Pancreas (tissue), 10 donors: ENCODE data around the gene RAD51B. TPM values are rescaled to one million over a fixed set of nuclear protein-coding genes. Genes with fewer than 3 reads are reported as not detected.
A peak's percentile ranks its signal among the peaks of the same experiment; 100 is the strongest.

ENCODE experiments used
- ATAC-seq, 4 donors: fragments of 200-7000 bp; cut with Tn5 transposase; one replicate each; pipeline versions ENCODE4 v1.8.0 to v1.9.1; 2020; ENCODE audit warnings: mild to moderate bottlenecking in 4 of 4, moderate library complexity in 4 of 4
- DNase-seq, 6 donors: peaks; one replicate each; pipeline ENCODE4 v3.0.0-alpha.2; 2020
- FAIRE-seq: peaks from 2 replicates; lab custom pipeline; 2012; peaks lifted over from hg19 to GRCh38; lab: Jason Lieb, UNC
- H3K27ac ChIP-seq, 4 donors: fragments of 200-600 bp; sonication (generic); 1 replicate in 3 of 4; 2 replicates in 1 of 4; pipeline versions ENCODE4 v1.5.0 to v1.8.0; 2020
- H3K27me3 ChIP-seq, 4 donors: fragments of 200-600 bp; one replicate each; pipeline ENCODE4 v1.8.0; 2021
- H3K36me3 ChIP-seq, 3 donors: fragments of 200-600 bp; sonication (generic) in 1 of 3; one replicate each; pipeline versions ENCODE4 v1.5.0 to v1.8.0; 2020 to 2021
- H3K4me1 ChIP-seq, 3 donors: fragments of 200-600 bp; one replicate each; pipeline ENCODE4 v1.8.0; 2021
- H3K4me3 ChIP-seq, 4 donors: fragments of 200-600 bp; sonication (generic) in 2 of 4; one replicate each; pipeline versions ENCODE4 v1.5.0 to v1.8.0; 2020 to 2021
- H3K9me3 ChIP-seq, 4 donors: fragments of 200-600 bp; one replicate each; pipeline ENCODE4 v1.8.0; 2021
- CTCF ChIP-seq, 4 donors: fragments of 200-600 bp; sonication (generic) in 3 of 4; IDR thresholded peaks; one replicate each; pipeline versions ENCODE4 v1.5.0 to v1.8.0; 2021; ENCODE audit warnings: antibody characterized with exemption in 4 of 4
- WGBS, 2 donors: extraction: QIAGEN DNeasy Blood & Tissue Kit; methylation state at CpG; one replicate each; pipeline ENCODE4 v1.1.7; 2013; 5-methylcytosine and 5-hydroxymethylcytosine counted together
- intact Hi-C, 3 donors: fragments of 100-400 bp; cut with DNase I; formaldehyde crosslinking; loops; one replicate each; pipeline versions ENCODE4 v1.11.1 to v1.14.2; 2022
- polyA plus RNA-seq, 2 donors: library from polyadenylated mRNA; stranded (reverse); fragments of 200-250 nt; gene quantifications; one replicate each; pipeline ENCODE4 v1.2.3, GENCODE V29; 2013
- total RNA-seq, 6 donors: library from RNA; stranded (reverse); fragmentation: NEBNext Ultra II Directional in 4 of 6; extraction: Animal tissue kit (Norgen Biotek cat#: 25700) in 4 of 6; gene quantifications; one replicate each; pipeline versions ENCODE4 v1.2.1 to v1.2.4, GENCODE V29; 2021 to 2023
- donor health status: healthy with polysubstance abuse.
- donor health status: DM: no; HTN: no; CAD: no; lungs with moderate emphysema.
- donor health status: DM: no; HTN: no; CAD: no.
- donor health status: control.
- donor health status: control.
- donor health status: Bipolar disorder and iron deficiency.
- donor health status: DM: yes; HTN: yes; CAD: no.
- donor health status: DM: no; HTN: no; CAD: no.
- donor health status: DM: no; HTN: no; CAD: no.
- donor health status: DM: yes; HTN: yes; CAD: no.

RAD51B gene
- total and polyA plus RNA-seq, 8 donors = 1.1 to 17.3 (median 5.8) TPM

- Histone ChIP-seq H3K4me3 (no peak overlapping the region), H3K4me1 (peaks cover 0 to 7% (median 6%) of the 10 kb centered on the region in 3 donors), H3K27me3 (no peaks in the 10 kb centered on the region), H3K36me3 (no peaks in the 10 kb centered on the region), H3K27ac (no peak overlapping the region), H3K9me3 (no peaks in the 10 kb centered on the region)
- FAIRE-seq = no peak
- DNase-seq = no peak
- no peak for TF ChIP-seq CTCF (IDR thresholded peaks at IDR 0.05)
- ATAC-seq = peak in 2 of 4 donors; percentile 56 to 59
- WGBS, 2 donors = 55 to 57% methylated on average over 2 of the region's 2 CpGs
- intact Hi-C loops = no loop called here
Measured at GRCh38 chr14:67856827-67857226, 37.2 kb downstream of the RAD51B start.

- DNase-seq (peak in 1 of 6 donors; percentile 42), ATAC-seq (no peak), FAIRE-seq (no peak)
- Histone ChIP-seq H3K27ac (no peak overlapping the region), H3K27me3 (no peaks in the 10 kb centered on the region), H3K9me3 (no peaks in the 10 kb centered on the region), H3K4me3 (no peak overlapping the region), H3K4me1 (peaks cover 0 to 7% (median 6%) of the 10 kb centered on the region in 3 donors), H3K36me3 (no peaks in the 10 kb centered on the region)
- TF ChIP-seq CTCF (IDR thresholded peaks at IDR 0.05) = no peak
- intact Hi-C loops = no loop called here
- 93 to 94% methylated on average over 20 of the region's 20 CpGs for WGBS, 2 donors
Measured at GRCh38 chr14:67857778-67858350, 38.3 kb downstream of the RAD51B start.

- ATAC-seq (no peak), DNase-seq (no peak), FAIRE-seq (no peak)
- H3K4me3 ChIP-seq = no peak overlapping the region
- WGBS, 2 donors = 89 to 92% methylated on average over 1 of the region's 1 CpG
- H3K4me1 ChIP-seq = peaks cover 0 to 7% (median 6%) of the 10 kb centered on the region in 3 donors
- H3K27ac ChIP-seq = no peak overlapping the region
- H3K9me3 ChIP-seq = no peaks in the 10 kb centered on the region
- intact Hi-C loops = no loop called here
- H3K36me3 ChIP-seq = no peaks in the 10 kb centered on the region
- TF ChIP-seq CTCF (IDR thresholded peaks at IDR 0.05) = no peak
- no peaks in the 10 kb centered on the region for H3K27me3 ChIP-seq
Measured at GRCh38 chr14:67859169-67859749, 39.7 kb downstream of the RAD51B start.

- H3K27me3 ChIP-seq = no peaks in the 10 kb centered on the region
- no peak for FAIRE-seq
- H3K4me3 ChIP-seq = no peak overlapping the region
- no peaks in the 10 kb centered on the region for H3K36me3 ChIP-seq
- TF ChIP-seq CTCF (IDR thresholded peaks at IDR 0.05) = no peak
- no peak for DNase-seq
- intact Hi-C loops = no loop called here
- no peaks in the 10 kb centered on the region for H3K4me1 ChIP-seq
- ATAC-seq = no peak
- H3K27ac ChIP-seq = no peak overlapping the region
- H3K9me3 ChIP-seq = no peaks in the 10 kb centered on the region
- 86 to 93% methylated on average over 2 of the region's 2 CpGs for WGBS, 2 donors
Measured at GRCh38 chr14:67863223-67863622, 43.6 kb downstream of the RAD51B start.
